RWPE2 (cell line): ENCODE data around the gene KRTAP12-1.
"Not testable (repeated sequence)": the region's sequence is repeated elsewhere in the genome, so short reads cannot be mapped to it uniquely, and the experiment has no call there.

Source experiments
- ATAC-seq: fragments of 200-7000 bp; cut with Tn5 transposase; 3 replicates; pipeline ENCODE4 v1.9.1; 2021; ENCODE audit warnings: low read depth
- DNase-seq: peaks from one replicate; pipeline ENCODE4 v3.0.0-alpha.2; 2020; ENCODE audit warnings: low spot score
- H3K27ac ChIP-seq: fragments of 450-650 bp; 2 replicates; pipeline ENCODE4 v1.5.1; 2017; ENCODE audit warnings: mild to moderate bottlenecking; ENCODE audit not compliant: poor library complexity, severe bottlenecking
- H3K27me3 ChIP-seq: fragments of 250-450 bp; sonication (Bioruptor Pico); 2 replicates; pipeline ENCODE4 v1.5.1; 2021; ENCODE audit warnings: mild to moderate bottlenecking, moderate library complexity; ENCODE audit not compliant: insufficient read depth, poor library complexity, severe bottlenecking
- H3K36me3 ChIP-seq: fragments of 250-450 bp; sonication (Bioruptor Pico); 2 replicates; pipeline ENCODE4 v1.5.1; 2020; ENCODE audit warnings: low read depth, mild to moderate bottlenecking, moderate library complexity
- H3K4me1 ChIP-seq: fragments of 250-450 bp; sonication (Bioruptor Pico); 2 replicates; pipeline ENCODE4 v1.5.1; 2021; ENCODE audit warnings: mild to moderate bottlenecking, moderate library complexity; ENCODE audit not compliant: insufficient read depth, poor library complexity, severe bottlenecking
- H3K4me3 ChIP-seq: fragments of 250-450 bp; sonication (Bioruptor Pico); 2 replicates; pipeline ENCODE4 v1.5.1; 2021; ENCODE audit warnings: mild to moderate bottlenecking, moderate library complexity; ENCODE audit not compliant: severe bottlenecking
- H3K9me3 ChIP-seq: fragments of 250-450 bp; sonication (Bioruptor Pico); 2 replicates; pipeline ENCODE4 v1.5.1; 2021; ENCODE audit warnings: mild to moderate bottlenecking, moderate library complexity; ENCODE audit not compliant: severe bottlenecking
- CTCF ChIP-seq: fragments of 450-650 bp; IDR thresholded peaks from one replicate; pipeline ENCODE4 v1.5.1; 2017; ENCODE audit warnings: mild to moderate bottlenecking, moderate library complexity; ENCODE audit not compliant: poor library complexity, severe bottlenecking

KRTAP12-1 gene

DNA sequence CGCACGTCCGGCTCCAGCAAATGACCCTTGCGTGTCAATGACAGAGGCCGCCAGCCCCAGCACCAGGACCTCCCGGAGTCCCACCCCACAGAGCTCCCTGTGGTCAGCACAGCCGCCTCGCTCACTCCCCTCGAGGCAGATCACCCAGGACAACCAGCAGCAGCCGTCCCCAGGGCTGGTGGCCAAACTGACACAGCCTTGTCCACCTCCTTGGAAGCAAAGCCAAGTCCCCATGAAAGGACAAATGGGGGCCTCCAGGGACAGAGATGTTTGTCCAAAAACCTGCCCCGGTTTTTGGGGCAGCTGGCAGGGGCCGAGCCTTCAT is 42.7 kb downstream of the KRTAP12-1 start:
- H3K27ac ChIP-seq: no peak overlapping the region
- DNase-seq (no peak), ATAC-seq (no peak)
- no peaks in the 10 kb centered on the region for H3K4me1 ChIP-seq
- no peak overlapping the region for H3K4me3 ChIP-seq
- H3K27me3 ChIP-seq: no peaks in the 10 kb centered on the region
- no peaks in the 10 kb centered on the region for H3K9me3 ChIP-seq
- no peak for TF ChIP-seq CTCF
- no peaks in the 10 kb centered on the region for H3K36me3 ChIP-seq

DNA sequence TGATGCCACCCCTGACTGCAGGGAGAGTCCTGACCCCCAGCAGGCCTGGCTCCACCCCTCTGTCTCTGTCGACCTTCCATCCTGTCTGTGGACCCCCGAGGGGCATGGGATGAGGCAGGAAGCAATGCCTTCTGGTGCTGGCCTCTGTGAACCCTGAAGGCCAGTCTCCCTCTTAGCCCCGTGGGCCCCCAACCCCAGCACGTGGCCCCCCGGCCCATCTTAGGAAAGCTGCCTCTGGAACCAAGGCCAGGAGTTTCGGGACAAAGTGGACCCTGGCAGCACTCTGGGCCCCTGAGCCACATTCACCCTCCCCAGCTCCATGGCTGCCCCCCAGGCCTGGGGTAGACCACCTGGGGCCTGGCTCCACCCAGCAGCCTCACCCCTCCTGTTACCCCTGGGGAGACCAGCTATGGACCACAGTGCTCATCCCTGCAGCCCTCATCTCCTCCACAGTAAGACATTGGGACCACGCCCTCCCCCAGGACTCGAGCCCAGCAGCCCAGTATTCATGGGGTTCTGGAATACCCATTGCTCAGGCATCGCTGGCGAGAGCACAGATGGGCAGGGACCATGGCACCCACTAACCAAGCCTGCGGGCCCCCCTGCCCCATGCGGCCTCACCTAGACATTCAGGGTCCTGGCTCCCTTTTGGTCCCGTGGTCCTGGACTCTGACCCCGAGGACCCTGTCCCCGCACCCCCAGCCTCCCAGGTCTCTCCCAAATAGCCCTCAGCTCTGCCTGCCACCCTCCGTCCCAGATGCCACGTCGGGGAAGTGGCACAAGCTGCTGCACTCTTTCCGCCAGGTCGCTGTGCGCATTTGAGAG is 43.2 kb downstream of the KRTAP12-1 start:
- not testable (repeated sequence) for H3K4me3 ChIP-seq, H3K36me3 ChIP-seq, ATAC-seq, H3K27me3 ChIP-seq, H3K4me1 ChIP-seq, H3K27ac ChIP-seq, DNase-seq, H3K9me3 ChIP-seq

- not testable (repeated sequence) for H3K9me3 ChIP-seq, H3K27me3 ChIP-seq, ATAC-seq, H3K27ac ChIP-seq, H3K4me3 ChIP-seq, H3K4me1 ChIP-seq, DNase-seq, H3K36me3 ChIP-seq
Measured at GRCh38 chr21:44637851-44638348, 44.1 kb downstream of the KRTAP12-1 start.

- no peak for ATAC-seq
- no peak within 1 kb of the TSS for H3K4me3 ChIP-seq
Measured at GRCh38 chr21:44637018-44637850, 44.7 kb downstream of the KRTAP12-1 start, which contains the start of gene KRTAP10-10. Gene KRTAP10-10 (plus strand): TSS chr21:44637356. CDS start chr21:44637418, 62 bp downstream.

DNA sequence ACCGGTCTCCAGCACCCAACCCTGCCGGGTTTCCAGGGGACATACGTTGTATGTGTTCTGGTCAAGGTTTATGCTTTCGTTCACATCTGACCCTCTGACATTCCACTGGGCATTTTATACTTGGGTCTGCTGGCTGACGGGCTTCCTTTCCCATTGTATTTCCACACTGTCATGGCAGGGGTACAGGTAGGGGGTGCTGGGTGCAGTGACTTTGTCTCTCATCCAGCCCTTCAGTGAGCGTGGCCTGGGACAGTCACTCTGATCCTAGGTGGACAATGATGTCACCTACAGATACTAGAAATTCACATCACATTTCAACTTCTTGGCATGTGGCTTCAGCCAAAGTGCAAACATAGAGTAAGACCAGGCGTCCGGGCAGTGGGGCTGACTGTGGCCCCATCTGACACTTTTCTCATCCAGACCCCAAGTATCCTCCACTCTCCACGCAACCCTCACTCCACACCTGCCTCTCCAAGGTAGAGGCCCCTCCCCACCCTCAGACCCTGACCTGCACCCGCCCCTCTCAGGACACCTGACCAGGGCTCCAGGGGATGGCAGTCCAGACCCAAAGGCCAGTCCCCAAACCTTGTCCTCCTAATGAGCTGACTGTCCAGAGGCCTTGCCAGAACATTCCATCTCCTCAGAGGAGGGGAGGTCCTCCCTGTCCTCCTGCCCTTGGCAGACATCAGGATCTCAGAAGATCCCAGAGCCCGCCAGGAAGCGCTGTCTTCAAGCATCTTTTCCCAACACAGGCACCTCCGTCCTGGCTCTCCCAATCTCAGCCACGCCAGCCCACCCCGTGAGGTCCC is 45.5 kb downstream of the KRTAP12-1 start:
- TF ChIP-seq CTCF: no peak
- peaks cover 9% of the 10 kb centered on the region for H3K9me3 ChIP-seq
- no peaks in the 10 kb centered on the region for H3K36me3 ChIP-seq
- no peak overlapping the region for H3K4me3 ChIP-seq
- H3K27ac ChIP-seq: no peak overlapping the region
- ATAC-seq (no peak), DNase-seq (peak; percentile 26)
- H3K27me3 ChIP-seq: no peaks in the 10 kb centered on the region
- H3K4me1 ChIP-seq: no peaks in the 10 kb centered on the region

More at GRCh38 chr21:44637018-44637850, 44.7 kb downstream of the KRTAP12-1 start, which contains the start of gene KRTAP10-10:
- Histone ChIP-seq H3K27ac (no peak within 1 kb of the TSS), H3K36me3 (no peaks in the 10 kb centered on the region), H3K27me3 (no peaks in the 10 kb centered on the region), H3K9me3 (peaks cover 4% of the 10 kb centered on the region), H3K4me1 (no peaks in the 10 kb centered on the region)
- DNase-seq: no peak
- TF ChIP-seq CTCF: no peak
